ENCODE data around the gene DNAJC5G.
"Not testable (repeated sequence)": the region's sequence is repeated elsewhere in the genome, so short reads cannot be mapped to it uniquely, and the experiment has no call there.

- not testable (repeated sequence) for TF ChIP-seq CTCF (conservative IDR thresholded peaks at IDR 0.05 in 1 of 2, IDR thresholded peaks at IDR 0.05 in 1 of 2; ENCODE audit: extremely low read depth in 1 of 2, insufficient read depth in 1 of 2, low read depth in 1 of 2, low read length in 2 of 2); EZH2 (IDR thresholded peaks at IDR 0.05; ENCODE audit: borderline replicate concordance, low read length)
These were observed 2.4 kb upstream of the DNAJC5G start for GRCh38 chr2:27272537-27273522.

All from mammary epithelial cell (primary cell).